IMR-90 (cell line): Measurements from ENCODE around the gene KRT36. TPM values are rescaled to one million over a fixed set of nuclear protein-coding genes. Genes with fewer than 3 reads are reported as not detected.

Experiments
- ATAC-seq: fragments of 200-7000 bp; cut with Tn5 transposase; 2 replicates; pipeline ENCODE4 v1.9.1; 2020; ENCODE audit warnings: low read depth, mild to moderate bottlenecking, moderate library complexity
- BruUV-seq: library from RNA; stranded (reverse); fragments of 400-500 nt; replicated peaks from 2 replicates; lab custom pipeline; 2021; lab: Mats Ljungman, UMichigan
- CTCF ChIA-PET: fragments of 300-600 bp; formaldehyde crosslinking; extraction: SDS; loops from one replicate; lab custom pipeline; 2021; ENCODE audit warnings: antibody characterized with exemption; lab: Yijun Ruan, JAX
- POLR2A ChIA-PET: fragments of 300-600 bp; sonication (Branson Sonifier 250); formaldehyde crosslinking; loops from one replicate; lab custom pipeline; 2022; ENCODE audit warnings: antibody characterized with exemption; ENCODE audit not compliant: unreplicated experiment; lab: Charles Lee
- DNase-seq: peaks from one replicate; pipeline ENCODE4 v3.0.0; 2013
- H2AFZ ChIP-seq: replicated peaks from 2 replicates; pipeline ENCODE3; 2013; ENCODE audit warnings: low read length, mild to moderate bottlenecking; ENCODE audit not compliant: poor library complexity
- H2AK5ac ChIP-seq: 2 replicates; pipeline ENCODE4 v1.6.1; 2013; ENCODE audit warnings: low read depth, low read length, inconsistent platforms
- H2AK9ac ChIP-seq: replicated peaks from 2 replicates; pipeline ENCODE3; 2013; ENCODE audit warnings: mild to moderate bottlenecking, low read depth, low read length, moderate library complexity; ENCODE audit not compliant: poor library complexity
- H2BK120ac ChIP-seq: 2 replicates; pipeline ENCODE4 v1.6.1; 2013; ENCODE audit warnings: low read depth, low read length, inconsistent platforms
- H2BK15ac ChIP-seq: 3 replicates; pipeline ENCODE4 v1.6.1; 2013; ENCODE audit warnings: low read depth, low read length, inconsistent platforms
- H2BK20ac ChIP-seq: 2 replicates; pipeline ENCODE4 v1.6.1; 2013; ENCODE audit warnings: low read depth, mild to moderate bottlenecking, inconsistent platforms, low read length, moderate library complexity
- H2BK5ac ChIP-seq: 2 replicates; pipeline ENCODE4 v1.6.1; 2013; ENCODE audit warnings: mild to moderate bottlenecking, low read depth, low read length, inconsistent platforms; ENCODE audit not compliant: poor library complexity, severe bottlenecking
- H3K14ac ChIP-seq: replicated peaks from 2 replicates; pipeline ENCODE4 v1.6.1; 2013; ENCODE audit warnings: low read depth, low read length, inconsistent platforms
- H3K18ac ChIP-seq: 2 replicates; pipeline ENCODE4 v1.6.1; 2013; ENCODE audit warnings: low read depth, low read length, control low read depth
- H3K23ac ChIP-seq: 2 replicates; pipeline ENCODE4 v1.6.1; 2013; ENCODE audit warnings: low read depth, low read length, inconsistent platforms
- H3K27ac ChIP-seq: 2 replicates; pipeline ENCODE4 v1.5.1; 2013; ENCODE audit warnings: mild to moderate bottlenecking, control low read depth, low read length; ENCODE audit not compliant: insufficient read depth
- H3K27me3 ChIP-seq: 2 replicates; pipeline ENCODE4 v1.6.1; 2013; ENCODE audit warnings: low read length; ENCODE audit not compliant: control insufficient read depth, insufficient read depth
- H3K36me3 ChIP-seq: 2 replicates; pipeline ENCODE4 v1.6.1; 2013; ENCODE audit warnings: low read length, mixed read lengths; ENCODE audit not compliant: control insufficient read depth, insufficient read depth
- H3K4ac ChIP-seq: 2 replicates; pipeline ENCODE4 v1.6.1; 2013; ENCODE audit warnings: low read depth, low read length, inconsistent platforms
- H3K4me1 ChIP-seq: 2 replicates; pipeline ENCODE4 v1.6.1; 2013; ENCODE audit warnings: low read length, mixed read lengths; ENCODE audit not compliant: control insufficient read depth, insufficient read depth
- H3K4me2 ChIP-seq: 2 replicates; pipeline ENCODE4 v1.6.1; 2013; ENCODE audit warnings: low read depth, mild to moderate bottlenecking, control low read depth, low read length, moderate library complexity
- H3K4me3 ChIP-seq: 2 replicates; pipeline ENCODE4 v1.5.1; 2013; ENCODE audit warnings: low read depth, mild to moderate bottlenecking, control low read depth, low read length, moderate library complexity; ENCODE audit not compliant: insufficient read depth
- H3K56ac ChIP-seq: 2 replicates; pipeline ENCODE4 v1.6.1; 2013; ENCODE audit warnings: low read length, inconsistent platforms; ENCODE audit not compliant: insufficient read depth; ENCODE audit errors: extremely low read depth
- H3K79me1 ChIP-seq, 2 experiments: 2 replicates each; pipeline ENCODE4 v1.6.1; 2013; ENCODE audit warnings: low read length in 2 of 2, inconsistent platforms in 1 of 2, low read depth in 1 of 2
- H3K9ac ChIP-seq: 2 replicates; pipeline ENCODE4 v1.6.1; 2013; ENCODE audit warnings: low read depth, low read length, control low read depth
- H3K9me1 ChIP-seq: 2 replicates; pipeline ENCODE4 v1.6.1; 2013; ENCODE audit warnings: low read length, inconsistent platforms; ENCODE audit not compliant: insufficient read depth
- H3K9me3 ChIP-seq: 2 replicates; pipeline ENCODE4 v1.6.1; 2013; ENCODE audit warnings: low read length; ENCODE audit not compliant: control insufficient read depth, insufficient read depth
- H4K20me1 ChIP-seq: 2 replicates; pipeline ENCODE4 v1.6.1; 2013; ENCODE audit warnings: low read length, inconsistent platforms; ENCODE audit not compliant: insufficient read depth
- H4K5ac ChIP-seq: 2 replicates; pipeline ENCODE4 v1.6.1; 2013; ENCODE audit warnings: mild to moderate bottlenecking, low read depth, low read length, control low read depth
- H4K8ac ChIP-seq, 2 experiments: 2 replicates each; pipeline ENCODE4 v1.6.1; 2013; ENCODE audit warnings: low read depth in 2 of 2, low read length in 2 of 2, control low read depth in 1 of 2, inconsistent platforms in 1 of 2
- H4K91ac ChIP-seq: 2 replicates; pipeline ENCODE4 v1.6.1; 2013; ENCODE audit warnings: low read depth, low read length, inconsistent platforms; ENCODE audit not compliant: insufficient read depth
- CEBPB ChIP-seq: IDR thresholded peaks from 2 replicates; pipeline ENCODE4 v1.6.1; 2012; ENCODE audit warnings: low read depth, low read length, improper control_type of control experiment
- FOS ChIP-seq: fragments of 150-350 bp; IDR thresholded peaks from 2 replicates; pipeline ENCODE4 v1.6.1; 2016; ENCODE audit warnings: low read depth, low read length
- MAZ ChIP-seq: IDR thresholded peaks from 2 replicates; pipeline ENCODE4 v1.6.1; 2012; ENCODE audit warnings: low read depth, mild to moderate bottlenecking, low read length, improper control_type of control experiment, moderate library complexity, borderline replicate concordance
- MXI1 ChIP-seq: IDR thresholded peaks from 2 replicates; pipeline ENCODE4 v1.6.1; 2012; ENCODE audit warnings: low read depth, mild to moderate bottlenecking, low read length, moderate library complexity, borderline replicate concordance
- RCOR1 ChIP-seq: IDR thresholded peaks from 2 replicates; pipeline ENCODE4 v1.6.1; 2012; ENCODE audit warnings: mild to moderate bottlenecking, low read length, improper control_type of control experiment; ENCODE audit not compliant: insufficient replicate concordance
- WGBS, 2 experiments: methylation state at CpG; one replicate each; pipeline versions ENCODE4 v1.1.5 to v1.1.7; 2013; ENCODE audit warnings: missing lambda C conversion rate in 2 of 2; ENCODE audit not compliant: insufficient read length in 1 of 2; ENCODE audit errors: extremely low coverage in 2 of 2; 5-methylcytosine and 5-hydroxymethylcytosine counted together
- dilution Hi-C: fragments of 300-500 bp; cut with HindIII; formaldehyde crosslinking; loops from one replicate; pipeline ENCODE4 v1.14.3; 2018; ENCODE audit warnings: low sequenced_read_pairs; ENCODE audit not compliant: unreplicated experiment
- in situ Hi-C: fragments of 300-500 bp; cut with MboI; formaldehyde crosslinking; loops from 3 replicates; pipeline ENCODE4 v1.14.3; 2019; ENCODE audit warnings: low sequenced_read_pairs, inconsistent platforms, mixed read lengths
- intact Hi-C: fragments of 100-400 bp; cut with micrococcal nuclease; formaldehyde crosslinking; loops from 2 replicates; pipeline ENCODE4 v1.10.0; 2022
- polyA plus RNA-seq, 3 experiments: library from polyadenylated mRNA; depleted of rRNA; stranded (reverse); fragments of >200 nt; gene quantifications; 2 replicates each; pipeline ENCODE4 v1.2.3, GENCODE V29; 2012; ENCODE audit warnings: low replicate concordance in 1 of 3
- total RNA-seq: library from RNA; depleted of rRNA; stranded (reverse); fragments of >200 nt; gene quantifications from 2 replicates; pipeline ENCODE4 v1.2.3, GENCODE V29; 2012
- TF ChIP-seq, protein P1 (sequence below): conservative IDR thresholded peaks from 2 replicates; pipeline ENCODE4 v1.5.1; 2012; ENCODE audit warnings: mild to moderate bottlenecking, low read depth, low read length, improper control_type of control experiment
- TF ChIP-seq, protein P2 (sequence below): fragments of 150-350 bp; IDR thresholded peaks from 2 replicates; pipeline ENCODE4 v1.6.1; 2017; ENCODE audit warnings: mild to moderate bottlenecking, antibody characterized with exemption, low read length, low read depth

The KRT36 gene
- total and polyA plus RNA-seq, 2 of the 4 experiments (the other 2 are of a cell fraction) = not detected

GRCh38 chr17:41511116-41511515, 21.4 kb upstream of the KRT36 start:
- H2BK15ac ChIP-seq = no peak overlapping the region
- H4K20me1 ChIP-seq = no peaks in the 10 kb centered on the region
- H3K4me3 ChIP-seq = no peak overlapping the region
- intact Hi-C loops = no loop called here
- H2AK9ac ChIP-seq = no peak overlapping the region
- H3K9ac ChIP-seq = no peak overlapping the region
- no peak overlapping the region for H3K14ac ChIP-seq
- no peak overlapping the region for H3K18ac ChIP-seq
- H3K4ac ChIP-seq = no peak overlapping the region
- DNase-seq (no peak), ATAC-seq (no peak)
- H2BK5ac ChIP-seq = no peak overlapping the region
- no peak overlapping the region for H4K8ac ChIP-seq
- H3K23ac ChIP-seq = no peak overlapping the region
- no peak overlapping the region for H3K27ac ChIP-seq
- ChIA-PET POLR2A (no interaction called here), CTCF (no interaction called here)
- H3K4me2 ChIP-seq = no peak overlapping the region
- no peaks in the 10 kb centered on the region for H3K79me1 ChIP-seq
- peaks cover 1% of the 10 kb centered on the region; the same call in 1 of the 2 replicates for H3K27me3 ChIP-seq
- H3K36me3 ChIP-seq = no peaks in the 10 kb centered on the region
- H2BK120ac ChIP-seq = no peak overlapping the region
- WGBS, 2 experiments = no CpG with 5 or more reads among the region's 4 CpGs
- H3K56ac ChIP-seq = no peak overlapping the region
- 0 out of 2 replicates have a peak overlapping the region, but pooled peaks have one; percentile 29 for H2AK5ac ChIP-seq
- H3K9me3 ChIP-seq = no peaks in the 10 kb centered on the region
- TF ChIP-seq, protein P1, sequence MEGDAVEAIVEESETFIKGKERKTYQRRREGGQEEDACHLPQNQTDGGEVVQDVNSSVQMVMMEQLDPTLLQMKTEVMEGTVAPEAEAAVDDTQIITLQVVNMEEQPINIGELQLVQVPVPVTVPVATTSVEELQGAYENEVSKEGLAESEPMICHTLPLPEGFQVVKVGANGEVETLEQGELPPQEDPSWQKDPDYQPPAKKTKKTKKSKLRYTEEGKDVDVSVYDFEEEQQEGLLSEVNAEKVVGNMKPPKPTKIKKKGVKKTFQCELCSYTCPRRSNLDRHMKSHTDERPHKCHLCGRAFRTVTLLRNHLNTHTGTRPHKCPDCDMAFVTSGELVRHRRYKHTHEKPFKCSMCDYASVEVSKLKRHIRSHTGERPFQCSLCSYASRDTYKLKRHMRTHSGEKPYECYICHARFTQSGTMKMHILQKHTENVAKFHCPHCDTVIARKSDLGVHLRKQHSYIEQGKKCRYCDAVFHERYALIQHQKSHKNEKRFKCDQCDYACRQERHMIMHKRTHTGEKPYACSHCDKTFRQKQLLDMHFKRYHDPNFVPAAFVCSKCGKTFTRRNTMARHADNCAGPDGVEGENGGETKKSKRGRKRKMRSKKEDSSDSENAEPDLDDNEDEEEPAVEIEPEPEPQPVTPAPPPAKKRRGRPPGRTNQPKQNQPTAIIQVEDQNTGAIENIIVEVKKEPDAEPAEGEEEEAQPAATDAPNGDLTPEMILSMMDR = no peak
- TF ChIP-seq FOS (no peak), MAZ (no peak), RCOR1 (no peak), CEBPB (no peak), MXI1 (no peak)
- TF ChIP-seq, protein P2, sequence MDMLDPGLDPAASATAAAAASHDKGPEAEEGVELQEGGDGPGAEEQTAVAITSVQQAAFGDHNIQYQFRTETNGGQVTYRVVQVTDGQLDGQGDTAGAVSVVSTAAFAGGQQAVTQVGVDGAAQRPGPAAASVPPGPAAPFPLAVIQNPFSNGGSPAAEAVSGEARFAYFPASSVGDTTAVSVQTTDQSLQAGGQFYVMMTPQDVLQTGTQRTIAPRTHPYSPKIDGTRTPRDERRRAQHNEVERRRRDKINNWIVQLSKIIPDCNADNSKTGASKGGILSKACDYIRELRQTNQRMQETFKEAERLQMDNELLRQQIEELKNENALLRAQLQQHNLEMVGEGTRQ = no peak
- dilution Hi-C loops = no loop called here
- no peak overlapping the region for H2BK20ac ChIP-seq
- H4K91ac ChIP-seq = no peak overlapping the region
- no peak overlapping the region for H2AFZ ChIP-seq
- H3K4me1 ChIP-seq = no peaks in the 10 kb centered on the region
- H4K5ac ChIP-seq = no peak overlapping the region
- H3K9me1 ChIP-seq = 0 out of 2 replicates have a peak, but pooled peaks cover 3% of the 10 kb centered on the region
- no TSS peak for BruUV-seq
- in situ Hi-C loops = no loop called here
